CD4-positive, alpha-beta T cell treated with Interleukin-17A for 4 hours (primary cell): ENCODE measurements around the gene CSMD2.
"Not testable (repeated sequence)": the region's sequence is repeated elsewhere in the genome, so short reads cannot be mapped to it uniquely, and the experiment has no call there.

Experiments used
- DNase-seq: peaks from one replicate; pipeline ENCODE4 v3.0.0-alpha.2; 2020; ENCODE audit warnings: mixed read lengths

Gene CSMD2

GRCh38 chr1:34049994-34050393, 115.0 kb downstream of the CSMD2 start:
- no peak for DNase-seq

GRCh38 chr1:34049477-34049876, 115.6 kb downstream of the CSMD2 start:
- no peak for DNase-seq

- no peak for DNase-seq
These were observed 127.2 kb downstream of the CSMD2 start for GRCh38 chr1:34037856-34038255.

- DNase-seq, result no peak
These were observed 127.9 kb downstream of the CSMD2 start for GRCh38 chr1:34037109-34037508.

GRCh38 chr1:34034036-34034435, 131.0 kb downstream of the CSMD2 start:
- no peak for DNase-seq

GRCh38 chr1:34029954-34030353, 135.1 kb downstream of the CSMD2 start:
- DNase-seq, result no peak

- no peak for DNase-seq
These were observed 135.5 kb downstream of the CSMD2 start for GRCh38 chr1:34029515-34029914.

- DNase-seq, result no peak
These were observed 136.5 kb downstream of the CSMD2 start for GRCh38 chr1:34028381-34029055.

GRCh38 chr1:34025675-34026074, 139.4 kb downstream of the CSMD2 start:
- DNase-seq, result no peak

GRCh38 chr1:34024485-34024884, 140.5 kb downstream of the CSMD2 start:
- DNase-seq, result no peak

GRCh38 chr1:34019741-34020552, 145.1 kb downstream of the CSMD2 start:
- DNase-seq, result no peak

- DNase-seq, result no peak
These were observed 146.7 kb downstream of the CSMD2 start for GRCh38 chr1:34018285-34018684.

GRCh38 chr1:34016281-34016680, 148.7 kb downstream of the CSMD2 start:
- DNase-seq, result not testable (repeated sequence)

GRCh38 chr1:34013958-34014737, 150.9 kb downstream of the CSMD2 start:
- no peak for DNase-seq

GRCh38 chr1:34013136-34013535, 151.9 kb downstream of the CSMD2 start:
- no peak for DNase-seq

GRCh38 chr1:34009340-34009985, 155.6 kb downstream of the CSMD2 start:
- DNase-seq, result no peak

GRCh38 chr1:34007760-34008159, 157.3 kb downstream of the CSMD2 start:
- no peak for DNase-seq

GRCh38 chr1:34005309-34005708, 159.7 kb downstream of the CSMD2 start:
- no peak for DNase-seq

GRCh38 chr1:34002810-34003209, 162.2 kb downstream of the CSMD2 start:
- DNase-seq, result no peak

- no peak for DNase-seq
These were observed 167.6 kb downstream of the CSMD2 start for GRCh38 chr1:33997127-33998036.

- no peak for DNase-seq
These were observed 168.7 kb downstream of the CSMD2 start for GRCh38 chr1:33996281-33996680.

GRCh38 chr1:33993301-33993700, 171.7 kb downstream of the CSMD2 start:
- no peak for DNase-seq
